A673 (cell line): ENCODE data around the gene CD93.

Experiments used
- CTCF ChIP-seq: fragments of 300-800, 200-600 bp; sonication (generic); conservative IDR thresholded peaks from 2 replicates; pipeline ENCODE4 v1.5.1; 2017; ENCODE audit warnings: low read depth, mild to moderate bottlenecking, antibody characterized with exemption, low read length, moderate library complexity, mixed read lengths
- EZH2 ChIP-seq: fragments of 200-600 bp; sonication (generic); IDR thresholded peaks from 2 replicates; pipeline ENCODE4 v1.6.1; 2017; ENCODE audit warnings: borderline replicate concordance, low read depth, mild to moderate bottlenecking, mixed read lengths, antibody characterized with exemption, low read length; ENCODE audit not compliant: poor library complexity, severe bottlenecking

DNA sequence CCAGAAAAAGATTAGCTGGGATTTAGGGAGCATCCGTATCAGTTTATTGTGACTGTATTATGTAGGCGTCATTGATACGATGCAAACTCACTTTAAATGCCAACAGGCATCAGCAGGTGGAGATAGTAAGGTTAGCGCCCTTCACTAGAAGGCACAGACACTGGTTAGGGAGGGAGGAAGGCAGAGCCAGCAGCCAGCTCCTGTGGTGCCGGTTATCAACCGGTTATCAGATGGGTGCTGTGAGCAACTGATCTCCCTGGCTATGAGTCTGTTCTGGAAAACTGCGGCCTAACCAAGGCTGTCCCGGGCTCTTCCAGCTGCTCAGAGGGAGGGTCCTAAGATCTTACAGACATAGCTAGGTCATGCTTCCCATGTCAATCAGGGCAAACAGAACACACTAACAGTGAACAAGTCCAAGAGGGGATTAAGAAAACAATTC is 47.5 kb upstream of the CD93 start:
- TF ChIP-seq CTCF (no peak), EZH2 (no peak)
